Measurements from ENCODE around the gene DACT1.

The DACT1 gene

GRCh38 chr14:58671024-58671423 is 33.3 kb downstream of the DACT1 start:
- DNase-seq, result no peak

GRCh38 chr14:58671436-58671835 is 33.7 kb downstream of the DACT1 start:
- DNase-seq, result no peak

- no peak for DNase-seq
These were observed 36.0 kb downstream of the DACT1 start for GRCh38 chr14:58673722-58674121.

GRCh38 chr14:58677001-58677400 is 39.2 kb downstream of the DACT1 start:
- no peak for DNase-seq

GRCh38 chr14:58677517-58677916 is 39.8 kb downstream of the DACT1 start:
- DNase-seq, result no peak

- no peak for DNase-seq
These were observed 40.2 kb downstream of the DACT1 start for GRCh38 chr14:58677996-58678395.

- no peak for DNase-seq
These were observed 42.9 kb downstream of the DACT1 start for GRCh38 chr14:58680698-58681097.

- DNase-seq, result no peak
These were observed 49.6 kb downstream of the DACT1 start for GRCh38 chr14:58687232-58687795.

GRCh38 chr14:58690801-58691516 is 53.2 kb downstream of the DACT1 start:
- no peak for DNase-seq

- DNase-seq, result no peak
These were observed 55.3 kb downstream of the DACT1 start for GRCh38 chr14:58693048-58693447.

- DNase-seq, result no peak
These were observed 57.8 kb downstream of the DACT1 start for GRCh38 chr14:58695514-58695913.

GRCh38 chr14:58697266-58697929 is 59.6 kb downstream of the DACT1 start:
- DNase-seq, result no peak

Measured in NCI-H226 (cell line).